K562 (cell line): ENCODE data around the gene HSD3B7. TPM values are rescaled to one million over a fixed set of nuclear protein-coding genes. Genes with fewer than 3 reads are reported as not detected.

Source experiments
- CBX5 ChIP-seq: IDR thresholded peaks from 2 replicates; pipeline ENCODE4 v1.6.1; 2014; ENCODE audit warnings: low read depth, borderline replicate concordance
- EP300 ChIP-seq: IDR thresholded peaks from 2 replicates; pipeline ENCODE4 v1.6.1; 2012; ENCODE audit warnings: low read length, improper control_type of control experiment
- EP400 ChIP-seq: fragments of 450-650 bp; IDR thresholded peaks from 2 replicates; pipeline ENCODE4 v1.6.1; 2017; ENCODE audit warnings: antibody characterized with exemption, mild to moderate bottlenecking, moderate library complexity
- LCOR ChIP-seq: sonication (generic); formaldehyde crosslinking; IDR thresholded peaks from 2 replicates; pipeline ENCODE4 v1.8.0; 2022; ENCODE audit warnings: mild to moderate bottlenecking, missing genetic modification reagents
- MECOM ChIP-seq: fragments of 250-450 bp; sonication (Bioruptor Pico); IDR thresholded peaks from 2 replicates; pipeline ENCODE4 v1.8.0; 2022; ENCODE audit warnings: inconsistent platforms
- MLLT1 ChIP-seq, 2 experiments: fragments of 450-650 bp; IDR thresholded peaks; 2 replicates each; pipeline ENCODE4 v1.6.1; 2016
- NCOA1 ChIP-seq: fragments of 450-650 bp; IDR thresholded peaks from 2 replicates; pipeline ENCODE4 v1.6.1; 2016; ENCODE audit warnings: low read depth
- PHF21A ChIP-seq: fragments of 450-650 bp; IDR thresholded peaks from 2 replicates; pipeline ENCODE4 v1.6.1; 2017; ENCODE audit warnings: low read depth, borderline replicate concordance
- TAF9B ChIP-seq: fragments of 450-650 bp; IDR thresholded peaks from 2 replicates; pipeline ENCODE4 v1.6.1; 2018; ENCODE audit warnings: mild to moderate bottlenecking; ENCODE audit not compliant: partially characterized antibody
- XRCC5 ChIP-seq: fragments of 200-400 bp; formaldehyde crosslinking; IDR thresholded peaks from 2 replicates; pipeline ENCODE4 v1.6.1; 2017; ENCODE audit warnings: low read depth, mild to moderate bottlenecking, low read length
- ZBTB1 ChIP-seq: sonication (generic); formaldehyde crosslinking; IDR thresholded peaks from 2 replicates; pipeline ENCODE4 v1.8.1; 2023; ENCODE audit warnings: missing genetic modification reagents, low read depth, mild to moderate bottlenecking, borderline replicate concordance
- ZC3H11A ChIP-seq: IDR thresholded peaks from 2 replicates; pipeline ENCODE4 v1.6.1; 2012; ENCODE audit warnings: low read depth, low read length, improper control_type of control experiment
- ZEB2 ChIP-seq: fragments of 450-650 bp; IDR thresholded peaks from 2 replicates; pipeline ENCODE4 v1.6.1; 2016
- ZNF584 ChIP-seq: fragments of 200-800 bp; sonication (Bioruptor generic); IDR thresholded peaks from 2 replicates; pipeline ENCODE4 v1.6.1; 2016; ENCODE audit warnings: low read depth, mild to moderate bottlenecking, missing genetic modification characterization, missing compliant biosample characterization
- ZNF76 ChIP-seq: fragments of 250-450 bp; sonication (Bioruptor Pico); IDR thresholded peaks from 2 replicates; pipeline ENCODE4 v1.4.0; 2020; ENCODE audit warnings: mild to moderate bottlenecking, moderate library complexity, borderline replicate concordance
- polyA plus RNA-seq, 8 experiments: library from polyadenylated mRNA; depleted of rRNA in 4 of 8; stranded (reverse) in 5 of 8; unstranded in 3 of 8; fragments of >200 nt; fragmentation: Nextera tagmentation in 2 of 8; fragmentation: Illumina TruSeq in 1 of 8; extraction: Ambion mirVana in 2 of 8; extraction: Trizol in 1 of 8; gene quantifications; 2 replicates each; pipeline versions ENCODE4 v1.2.1 to v1.2.3, GENCODE V29; 2011 to 2014; ENCODE audit warnings: inconsistent platforms in 1 of 8, missing spikeins in 1 of 8
- total RNA-seq, 7 experiments: library from RNA; depleted of rRNA in 6 of 7; stranded (reverse); fragments of >200 nt in 6 of 7; fragmentation: Illumina TruSeq in 2 of 7; extraction: Trizol in 2 of 7; gene quantifications; 2 replicates each; pipeline versions ENCODE4 v1.2.1 to v1.2.3, GENCODE V29; 2011 to 2021; ENCODE audit warnings: low replicate concordance in 1 of 7
- TF ChIP-seq, protein P1 (sequence below): fragments of 200-600 bp; sonication (generic); IDR thresholded peaks from one replicate; pipeline ENCODE4 v1.6.1; 2012; ENCODE audit warnings: mild to moderate bottlenecking, low read depth, low read length, inconsistent platforms

The HSD3B7 gene
- total and polyA plus RNA-seq, 9 of the 15 experiments (the other 6 are each of a cell fraction or from before 2014, with no cell fraction given): 5.4 to 49.1 (median 23.0) TPM

DNA sequence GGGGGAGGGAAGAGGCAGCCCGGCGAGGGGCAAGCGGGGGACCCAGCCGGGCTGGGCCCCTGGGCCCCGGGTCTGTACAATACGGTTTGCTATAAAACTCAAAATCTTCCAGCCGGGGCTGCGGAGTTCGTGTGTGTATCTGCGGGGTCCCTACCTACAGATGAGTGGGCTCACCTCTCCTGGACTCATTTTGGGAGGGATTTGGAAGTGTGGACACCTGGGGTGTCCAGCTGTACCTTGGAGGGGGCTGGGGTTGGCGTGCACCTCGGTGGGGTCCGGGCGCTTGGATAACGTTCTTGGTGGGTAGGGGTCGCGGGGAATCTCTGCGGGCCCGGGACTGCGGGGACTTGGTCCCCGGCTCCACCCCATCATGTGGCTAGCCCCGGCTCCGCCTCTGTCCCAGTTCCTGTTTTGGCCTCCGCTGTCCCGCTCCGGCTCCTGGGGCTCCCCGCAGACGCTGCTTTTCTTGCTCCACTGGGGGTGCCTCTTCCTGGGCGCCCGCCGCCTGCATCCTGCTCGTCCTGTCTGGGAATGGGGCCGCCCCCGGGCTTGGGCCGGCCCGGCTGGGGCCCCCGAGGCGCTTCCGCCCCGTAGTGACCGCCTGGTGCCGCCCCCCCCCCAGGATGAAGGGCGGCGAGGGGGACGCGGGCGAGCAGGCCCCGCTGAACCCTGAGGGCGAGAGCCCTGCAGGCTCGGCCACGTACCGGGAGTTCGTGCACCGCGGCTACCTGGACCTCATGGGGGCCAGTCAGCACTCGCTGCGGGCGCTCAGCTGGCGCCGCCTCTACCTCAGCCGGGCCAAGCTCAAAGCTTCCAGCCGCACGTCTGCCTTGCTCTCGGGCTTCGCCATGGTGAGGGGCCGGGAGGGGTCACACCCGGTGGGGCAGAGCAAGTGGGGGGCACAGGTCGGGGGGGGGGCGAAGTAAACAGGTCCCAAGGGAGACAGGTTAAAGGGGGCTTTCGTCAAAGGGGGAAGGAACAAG lies 36.0 kb upstream of the HSD3B7 start, which contains the start of gene ORAI3 (continued):
- TF ChIP-seq, protein P1, sequence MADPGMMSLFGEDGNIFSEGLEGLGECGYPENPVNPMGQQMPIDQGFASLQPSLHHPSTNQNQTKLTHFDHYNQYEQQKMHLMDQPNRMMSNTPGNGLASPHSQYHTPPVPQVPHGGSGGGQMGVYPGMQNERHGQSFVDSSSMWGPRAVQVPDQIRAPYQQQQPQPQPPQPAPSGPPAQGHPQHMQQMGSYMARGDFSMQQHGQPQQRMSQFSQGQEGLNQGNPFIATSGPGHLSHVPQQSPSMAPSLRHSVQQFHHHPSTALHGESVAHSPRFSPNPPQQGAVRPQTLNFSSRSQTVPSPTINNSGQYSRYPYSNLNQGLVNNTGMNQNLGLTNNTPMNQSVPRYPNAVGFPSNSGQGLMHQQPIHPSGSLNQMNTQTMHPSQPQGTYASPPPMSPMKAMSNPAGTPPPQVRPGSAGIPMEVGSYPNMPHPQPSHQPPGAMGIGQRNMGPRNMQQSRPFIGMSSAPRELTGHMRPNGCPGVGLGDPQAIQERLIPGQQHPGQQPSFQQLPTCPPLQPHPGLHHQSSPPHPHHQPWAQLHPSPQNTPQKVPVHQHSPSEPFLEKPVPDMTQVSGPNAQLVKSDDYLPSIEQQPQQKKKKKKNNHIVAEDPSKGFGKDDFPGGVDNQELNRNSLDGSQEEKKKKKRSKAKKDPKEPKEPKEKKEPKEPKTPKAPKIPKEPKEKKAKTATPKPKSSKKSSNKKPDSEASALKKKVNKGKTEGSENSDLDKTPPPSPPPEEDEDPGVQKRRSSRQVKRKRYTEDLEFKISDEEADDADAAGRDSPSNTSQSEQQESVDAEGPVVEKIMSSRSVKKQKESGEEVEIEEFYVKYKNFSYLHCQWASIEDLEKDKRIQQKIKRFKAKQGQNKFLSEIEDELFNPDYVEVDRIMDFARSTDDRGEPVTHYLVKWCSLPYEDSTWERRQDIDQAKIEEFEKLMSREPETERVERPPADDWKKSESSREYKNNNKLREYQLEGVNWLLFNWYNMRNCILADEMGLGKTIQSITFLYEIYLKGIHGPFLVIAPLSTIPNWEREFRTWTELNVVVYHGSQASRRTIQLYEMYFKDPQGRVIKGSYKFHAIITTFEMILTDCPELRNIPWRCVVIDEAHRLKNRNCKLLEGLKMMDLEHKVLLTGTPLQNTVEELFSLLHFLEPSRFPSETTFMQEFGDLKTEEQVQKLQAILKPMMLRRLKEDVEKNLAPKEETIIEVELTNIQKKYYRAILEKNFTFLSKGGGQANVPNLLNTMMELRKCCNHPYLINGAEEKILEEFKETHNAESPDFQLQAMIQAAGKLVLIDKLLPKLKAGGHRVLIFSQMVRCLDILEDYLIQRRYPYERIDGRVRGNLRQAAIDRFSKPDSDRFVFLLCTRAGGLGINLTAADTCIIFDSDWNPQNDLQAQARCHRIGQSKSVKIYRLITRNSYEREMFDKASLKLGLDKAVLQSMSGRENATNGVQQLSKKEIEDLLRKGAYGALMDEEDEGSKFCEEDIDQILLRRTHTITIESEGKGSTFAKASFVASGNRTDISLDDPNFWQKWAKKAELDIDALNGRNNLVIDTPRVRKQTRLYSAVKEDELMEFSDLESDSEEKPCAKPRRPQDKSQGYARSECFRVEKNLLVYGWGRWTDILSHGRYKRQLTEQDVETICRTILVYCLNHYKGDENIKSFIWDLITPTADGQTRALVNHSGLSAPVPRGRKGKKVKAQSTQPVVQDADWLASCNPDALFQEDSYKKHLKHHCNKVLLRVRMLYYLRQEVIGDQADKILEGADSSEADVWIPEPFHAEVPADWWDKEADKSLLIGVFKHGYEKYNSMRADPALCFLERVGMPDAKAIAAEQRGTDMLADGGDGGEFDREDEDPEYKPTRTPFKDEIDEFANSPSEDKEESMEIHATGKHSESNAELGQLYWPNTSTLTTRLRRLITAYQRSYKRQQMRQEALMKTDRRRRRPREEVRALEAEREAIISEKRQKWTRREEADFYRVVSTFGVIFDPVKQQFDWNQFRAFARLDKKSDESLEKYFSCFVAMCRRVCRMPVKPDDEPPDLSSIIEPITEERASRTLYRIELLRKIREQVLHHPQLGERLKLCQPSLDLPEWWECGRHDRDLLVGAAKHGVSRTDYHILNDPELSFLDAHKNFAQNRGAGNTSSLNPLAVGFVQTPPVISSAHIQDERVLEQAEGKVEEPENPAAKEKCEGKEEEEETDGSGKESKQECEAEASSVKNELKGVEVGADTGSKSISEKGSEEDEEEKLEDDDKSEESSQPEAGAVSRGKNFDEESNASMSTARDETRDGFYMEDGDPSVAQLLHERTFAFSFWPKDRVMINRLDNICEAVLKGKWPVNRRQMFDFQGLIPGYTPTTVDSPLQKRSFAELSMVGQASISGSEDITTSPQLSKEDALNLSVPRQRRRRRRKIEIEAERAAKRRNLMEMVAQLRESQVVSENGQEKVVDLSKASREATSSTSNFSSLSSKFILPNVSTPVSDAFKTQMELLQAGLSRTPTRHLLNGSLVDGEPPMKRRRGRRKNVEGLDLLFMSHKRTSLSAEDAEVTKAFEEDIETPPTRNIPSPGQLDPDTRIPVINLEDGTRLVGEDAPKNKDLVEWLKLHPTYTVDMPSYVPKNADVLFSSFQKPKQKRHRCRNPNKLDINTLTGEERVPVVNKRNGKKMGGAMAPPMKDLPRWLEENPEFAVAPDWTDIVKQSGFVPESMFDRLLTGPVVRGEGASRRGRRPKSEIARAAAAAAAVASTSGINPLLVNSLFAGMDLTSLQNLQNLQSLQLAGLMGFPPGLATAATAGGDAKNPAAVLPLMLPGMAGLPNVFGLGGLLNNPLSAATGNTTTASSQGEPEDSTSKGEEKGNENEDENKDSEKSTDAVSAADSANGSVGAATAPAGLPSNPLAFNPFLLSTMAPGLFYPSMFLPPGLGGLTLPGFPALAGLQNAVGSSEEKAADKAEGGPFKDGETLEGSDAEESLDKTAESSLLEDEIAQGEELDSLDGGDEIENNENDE: no peak
- TF ChIP-seq EP400 (no peak; the same call in 1 of the 2 replicates), TAF9B (no peak), NCOA1 (no peak), CBX5 (no peak), XRCC5 (no peak), ZBTB1 (no peak), EP300 (peak; percentile 10; the same call in 1 of the 2 replicates), ZNF76 (CRISPR knock-in tag) (no peak), MLLT1 (IDR thresholded peaks at IDR 0.05) (no peak), ZC3H11A (no peak), ZEB2 (peak; percentile 26; the same call in 1 of the 2 replicates), ZNF584 (CRISPR knock-in tag) (no peak), PHF21A (no peak), MECOM (CRISPR knock-in tag) (no peak), LCOR (CRISPR knock-in tag) (no peak)
